SK-N-SH (cell line): ENCODE results near the gene PLA2G6. TPM values are rescaled to one million over a fixed set of nuclear protein-coding genes. Genes with fewer than 3 reads are reported as not detected.

Source experiments
- CTCF ChIA-PET: fragments of 300-600, 350-600 bp; formaldehyde crosslinking; extraction: SDS; loops from one replicate; lab custom pipeline; 2021; lab: Yijun Ruan, JAX
- POLR2A ChIA-PET: fragments of 350-600 bp; sonication (Branson Sonifier 250); formaldehyde crosslinking; extraction: SDS; loops from one replicate; lab custom pipeline; 2020; ENCODE audit warnings: antibody characterized with exemption, inconsistent platforms; lab: Yijun Ruan, JAX
- DNase-seq: peaks from one replicate; pipeline ENCODE4 v3.0.0; 2012
- H2AFZ ChIP-seq: fragments of 200-600 bp; sonication (generic); 2 replicates; pipeline ENCODE4 v1.8.1; 2016; ENCODE audit warnings: antibody characterized with exemption, mild to moderate bottlenecking, low read depth
- H3F3A ChIP-seq: fragments of 200-600 bp; sonication (generic); replicated peaks from 2 replicates; pipeline ENCODE3; 2016; ENCODE audit warnings: antibody characterized with exemption, mild to moderate bottlenecking; ENCODE audit not compliant: insufficient read depth
- H3K27ac ChIP-seq, 2 experiments: fragments of 200-500 bp in 1 of 2; fragments of 200-600 bp in 1 of 2; sonication (Bioruptor generic) in 1 of 2; sonication (generic), shearing (Covaris generic) in 1 of 2; 2 replicates each; pipeline versions ENCODE4 v1.5.1 to v1.6.1; 2014 to 2016; ENCODE audit warnings: low read depth in 2 of 2, inconsistent platforms in 1 of 2, low read length in 1 of 2, mild to moderate bottlenecking in 1 of 2, mixed read lengths in 1 of 2
- H3K27me3 ChIP-seq: fragments of 200-600 bp; sonication (generic), shearing (Covaris generic); 2 replicates; pipeline ENCODE4 v1.6.1; 2016; ENCODE audit warnings: mixed run types; ENCODE audit not compliant: insufficient read depth
- H3K36me3 ChIP-seq, 2 experiments: fragments of 200-500 bp in 1 of 2; fragments of 200-600 bp in 1 of 2; sonication (Bioruptor generic) in 1 of 2; sonication (generic) in 1 of 2; replicated peaks in 1 of 2; 2 replicates each; pipeline versions ENCODE3 to v1.5.1; 2014 to 2016; ENCODE audit warnings: low read length in 1 of 2, mild to moderate bottlenecking in 1 of 2; ENCODE audit not compliant: insufficient read depth in 2 of 2, control insufficient read depth in 1 of 2
- H3K4me1 ChIP-seq, 2 experiments: fragments of 200-500 bp in 1 of 2; fragments of 200-600 bp in 1 of 2; sonication (Bioruptor generic) in 1 of 2; sonication (generic), shearing (Covaris generic) in 1 of 2; 2 replicates each; pipeline versions ENCODE4 v1.5.1 to v1.6.1; 2014 to 2016; ENCODE audit warnings: low read depth in 1 of 2, low read length in 1 of 2, mixed run types in 1 of 2; ENCODE audit not compliant: insufficient read depth in 2 of 2, control insufficient read depth in 1 of 2
- H3K4me2 ChIP-seq: fragments of 200-600 bp; sonication (generic), shearing (Covaris generic); 2 replicates; pipeline ENCODE4 v1.6.1; 2017; ENCODE audit warnings: mixed run types
- H3K4me3 ChIP-seq, 2 experiments: fragments of 200-500 bp in 1 of 2; fragments of 200-600 bp in 1 of 2; sonication (Bioruptor generic) in 1 of 2; sonication (generic), shearing (Covaris generic) in 1 of 2; 2 replicates each; pipeline versions ENCODE4 v1.5.1 to v1.8.1; 2014 to 2016; ENCODE audit warnings: low read depth in 2 of 2, inconsistent platforms in 1 of 2, low read length in 1 of 2, mild to moderate bottlenecking in 1 of 2, mixed read lengths in 1 of 2, moderate library complexity in 1 of 2
- H3K79me2 ChIP-seq: fragments of 200-600 bp; sonication (generic); 2 replicates; pipeline ENCODE4 v1.8.1; 2017; ENCODE audit warnings: mild to moderate bottlenecking; ENCODE audit not compliant: insufficient read depth
- H3K9ac ChIP-seq: fragments of 200-600 bp; sonication (generic); 2 replicates; pipeline ENCODE4 v1.6.1; 2017; ENCODE audit warnings: mixed run types
- H3K9me2 ChIP-seq: fragments of 200-600 bp; sonication (generic); 2 replicates; pipeline ENCODE4 v1.6.1; 2017; ENCODE audit warnings: mixed run types
- H3K9me3 ChIP-seq: fragments of 200-600 bp; sonication (generic); 2 replicates; pipeline ENCODE4 v1.6.1; 2017; ENCODE audit warnings: mixed run types, mild to moderate bottlenecking, moderate library complexity
- H4K20me1 ChIP-seq: fragments of 200-600 bp; sonication (generic); 2 replicates; pipeline ENCODE4 v1.6.1; 2017; ENCODE audit warnings: mild to moderate bottlenecking, mixed run types; ENCODE audit not compliant: insufficient read depth
- ELF1 ChIP-seq: IDR thresholded peaks from 2 replicates; pipeline ENCODE4 v1.4.0; 2012
- EZH2phosphoT487 ChIP-seq: fragments of 200-600 bp; sonication (generic); IDR thresholded peaks from 2 replicates; pipeline ENCODE4 v1.6.1; 2017; ENCODE audit warnings: low read depth, mixed run types, mild to moderate bottlenecking, antibody characterized with exemption, moderate library complexity, borderline replicate concordance
- FOXJ3 ChIP-seq: sonication (generic); formaldehyde crosslinking; IDR thresholded peaks from 2 replicates; pipeline ENCODE4 v1.5.1; 2020; ENCODE audit warnings: mild to moderate bottlenecking, missing genetic modification reagents
- GATA2 ChIP-seq: sonication (generic); formaldehyde crosslinking; IDR thresholded peaks from 2 replicates; pipeline ENCODE4 v1.5.0; 2020; ENCODE audit warnings: mild to moderate bottlenecking, missing genetic modification reagents
- MXI1 ChIP-seq: IDR thresholded peaks from 2 replicates; pipeline ENCODE4 v1.6.1; 2012; ENCODE audit warnings: mild to moderate bottlenecking, low read depth, low read length, improper control_type of control experiment
- POLR2AphosphoS5 ChIP-seq: IDR thresholded peaks from 2 replicates; pipeline ENCODE4 v1.6.1; 2012; ENCODE audit warnings: low read depth, low read length
- RAD21 ChIP-seq: IDR thresholded peaks from 2 replicates; pipeline ENCODE4 v1.6.1; 2012; ENCODE audit warnings: mild to moderate bottlenecking, low read length
- RFX5 ChIP-seq: IDR thresholded peaks from 2 replicates; pipeline ENCODE4 v1.6.1; 2012; ENCODE audit warnings: mild to moderate bottlenecking, improper control_type of control experiment, low read length
- TAF1 ChIP-seq: IDR thresholded peaks from 2 replicates; pipeline ENCODE4 v1.6.1; 2012; ENCODE audit warnings: low read depth, mild to moderate bottlenecking, low read length, moderate library complexity, borderline replicate concordance
- TCF12 ChIP-seq: IDR thresholded peaks from 2 replicates; pipeline ENCODE4 v1.4.0; 2012
- YY1 ChIP-seq: IDR thresholded peaks from 2 replicates; pipeline ENCODE4 v1.4.0; 2012; ENCODE audit warnings: low read depth, mild to moderate bottlenecking
- WGBS: methylation state at CpG from one replicate; pipeline ENCODE4 v1.1.6; 2017; ENCODE audit warnings: low lambda C conversion rate; 5-methylcytosine and 5-hydroxymethylcytosine counted together
- polyA plus RNA-seq, 3 experiments: library from polyadenylated mRNA; depleted of rRNA; stranded (reverse); fragments of >200 nt; gene quantifications; 2 replicates each; pipeline ENCODE4 v1.2.3, GENCODE V29; 2012
- TF ChIP-seq, protein P1 (sequence below): fragments of 150-350 bp; IDR thresholded peaks from 2 replicates; pipeline ENCODE4 v1.6.1; 2017; ENCODE audit warnings: antibody characterized with exemption, low read length, low read depth, borderline replicate concordance
- TF ChIP-seq, protein P2 (sequence below): IDR thresholded peaks from 2 replicates; pipeline ENCODE4 v1.4.0; 2012; ENCODE audit warnings: low read depth, borderline replicate concordance

PLA2G6 gene
- polyA plus RNA-seq, 1 of the 3 experiments (the other 2 are of a cell fraction): 10.5 TPM

DNA sequence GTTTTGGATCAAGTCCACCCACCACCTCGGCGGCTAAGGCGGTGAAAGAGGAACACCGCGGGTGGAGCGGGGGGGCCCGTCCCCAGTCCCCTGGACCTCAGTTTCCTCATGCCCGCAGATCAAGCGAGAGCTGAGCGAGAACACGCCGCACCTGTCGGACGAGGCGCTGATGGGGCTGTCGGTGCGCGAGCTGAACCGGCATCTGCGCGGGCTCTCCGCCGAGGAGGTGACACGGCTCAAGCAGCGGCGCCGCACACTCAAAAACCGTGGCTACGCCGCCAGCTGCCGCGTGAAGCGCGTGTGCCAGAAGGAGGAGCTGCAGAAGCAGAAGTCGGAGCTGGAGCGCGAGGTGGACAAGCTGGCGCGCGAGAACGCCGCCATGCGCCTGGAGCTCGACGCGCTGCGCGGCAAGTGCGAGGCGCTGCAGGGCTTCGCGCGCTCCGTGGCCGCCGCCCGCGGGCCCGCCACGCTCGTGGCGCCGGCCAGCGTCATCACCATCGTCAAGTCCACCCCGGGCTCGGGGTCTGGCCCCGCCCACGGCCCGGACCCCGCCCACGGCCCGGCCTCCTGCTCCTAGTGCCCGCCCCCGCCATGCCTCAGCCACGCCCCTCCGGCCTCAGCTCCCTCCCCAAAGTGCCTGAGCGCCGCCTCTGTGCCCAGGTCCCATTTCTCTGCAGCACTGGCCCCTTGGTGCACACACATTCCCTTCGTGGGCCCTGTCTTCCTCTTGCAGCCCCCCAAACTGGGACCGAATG lies 32.8 kb upstream of the PLA2G6 start:
- WGBS: 96% methylated on average over 14 of the region's 81 CpGs
- no peak overlapping the region for H3K4me2 ChIP-seq
- DNase-seq: peak; percentile 85

DNA sequence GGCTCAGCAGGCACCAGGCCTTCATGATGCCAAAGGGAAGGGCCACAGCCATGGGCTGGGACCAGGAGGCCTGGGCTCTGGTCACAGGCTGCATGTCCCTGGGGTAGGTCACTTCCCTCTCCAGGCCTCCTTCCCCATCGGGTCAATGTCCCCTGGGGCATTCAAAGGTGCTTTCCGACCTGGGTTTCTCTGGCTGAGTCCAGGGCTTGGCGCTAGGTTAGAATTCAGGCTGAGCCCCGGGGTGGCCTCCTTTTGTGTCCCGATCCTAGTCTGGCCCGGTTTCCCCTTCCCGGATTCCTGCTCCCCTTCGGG lies 32.3 kb upstream of the PLA2G6 start:
- POLR2A ChIA-PET: no interaction called here
- no peaks in the 10 kb centered on the region for H4K20me1 ChIP-seq

More for the DNA sequence above, 32.8 kb upstream of the PLA2G6 start:
- H4K20me1 ChIP-seq: no peaks in the 10 kb centered on the region
- H3K4me3 ChIP-seq: no peak overlapping the region
- POLR2A ChIA-PET: no interaction called here
- CTCF ChIA-PET: no interaction called here
- H3K27me3 ChIP-seq: no peaks in the 10 kb centered on the region
- H3K79me2 ChIP-seq: peaks cover 15% of the 10 kb centered on the region; the same call in 1 of the 2 replicates
- TF ChIP-seq, protein P1, sequence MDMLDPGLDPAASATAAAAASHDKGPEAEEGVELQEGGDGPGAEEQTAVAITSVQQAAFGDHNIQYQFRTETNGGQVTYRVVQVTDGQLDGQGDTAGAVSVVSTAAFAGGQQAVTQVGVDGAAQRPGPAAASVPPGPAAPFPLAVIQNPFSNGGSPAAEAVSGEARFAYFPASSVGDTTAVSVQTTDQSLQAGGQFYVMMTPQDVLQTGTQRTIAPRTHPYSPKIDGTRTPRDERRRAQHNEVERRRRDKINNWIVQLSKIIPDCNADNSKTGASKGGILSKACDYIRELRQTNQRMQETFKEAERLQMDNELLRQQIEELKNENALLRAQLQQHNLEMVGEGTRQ: no peak
- no peak for TF ChIP-seq MXI1
- TF ChIP-seq, protein P2, sequence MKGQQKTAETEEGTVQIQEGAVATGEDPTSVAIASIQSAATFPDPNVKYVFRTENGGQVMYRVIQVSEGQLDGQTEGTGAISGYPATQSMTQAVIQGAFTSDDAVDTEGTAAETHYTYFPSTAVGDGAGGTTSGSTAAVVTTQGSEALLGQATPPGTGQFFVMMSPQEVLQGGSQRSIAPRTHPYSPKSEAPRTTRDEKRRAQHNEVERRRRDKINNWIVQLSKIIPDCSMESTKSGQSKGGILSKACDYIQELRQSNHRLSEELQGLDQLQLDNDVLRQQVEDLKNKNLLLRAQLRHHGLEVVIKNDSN: no peak
- TF ChIP-seq POLR2AphosphoS5: no peak
- TF ChIP-seq RAD21: no peak
- TF ChIP-seq TCF12: no peak
- no peak for TF ChIP-seq ELF1
- TF ChIP-seq RFX5: no peak
- no peak for TF ChIP-seq TAF1
- TF ChIP-seq FOXJ3: no peak
- TF ChIP-seq, all 33 proteins: peak for 0
- peaks cover 0 to 14% of the 10 kb centered on the region in 2 experiments; a peak in 2 of 4 replicates for H3K4me1 ChIP-seq
- H2AFZ ChIP-seq: no peak overlapping the region
- no peak overlapping the region for H3K27ac ChIP-seq
- no peaks in the 10 kb centered on the region for H3K9me3 ChIP-seq
- H3K36me3 ChIP-seq: no peaks in the 10 kb centered on the region
- H3F3A ChIP-seq: peaks cover 4% of the 10 kb centered on the region
- H3K9ac ChIP-seq: no peak overlapping the region
- H3K9me2 ChIP-seq: no peaks in the 10 kb centered on the region

More for the DNA sequence above, 32.3 kb upstream of the PLA2G6 start:
- peaks cover 0 to 11% of the 10 kb centered on the region in 2 experiments; a peak in 2 of 4 replicates for H3K4me1 ChIP-seq
- peaks cover 18% of the 10 kb centered on the region; the same call in 1 of the 2 replicates for H3K79me2 ChIP-seq
- no peaks in the 10 kb centered on the region for H3K27me3 ChIP-seq
- no peak overlapping the region for H3K4me2 ChIP-seq
- H3K9ac ChIP-seq: no peak overlapping the region
- no peak overlapping the region for H2AFZ ChIP-seq
- H3K36me3 ChIP-seq: no peaks in the 10 kb centered on the region
- no peak overlapping the region for H3K27ac ChIP-seq
- H3F3A ChIP-seq: peaks cover 4% of the 10 kb centered on the region
- no CpG with 5 or more reads among the region's 8 CpGs for WGBS
- H3K4me3 ChIP-seq: no peak overlapping the region
- CTCF ChIA-PET: no interaction called here
- H3K9me3 ChIP-seq: no peaks in the 10 kb centered on the region
- no peaks in the 10 kb centered on the region for H3K9me2 ChIP-seq
- TF ChIP-seq GATA2 (CRISPR knock-in tag) (no peak), ELF1 (no peak), YY1 (no peak), EZH2phosphoT487 (no peak), RFX5 (no peak)
- DNase-seq: no peak
